OCI-LY7 (cell line): ENCODE data around the gene UBE2G2.

Experiments used
- CTCF ChIP-seq: fragments of 200-600 bp; sonication (generic); conservative IDR thresholded peaks from 2 replicates; pipeline ENCODE4 v1.5.1; 2014; ENCODE audit warnings: mild to moderate bottlenecking, antibody characterized with exemption, low read length, moderate library complexity, mixed read lengths
- EZH2phosphoT487 ChIP-seq: fragments of 200-600 bp; sonication (generic); IDR thresholded peaks from 2 replicates; pipeline ENCODE4 v1.6.1; 2018; ENCODE audit warnings: low read depth, borderline replicate concordance, mild to moderate bottlenecking, mixed run types, antibody characterized with exemption, low read length, moderate library complexity, mixed read lengths

GRCh38 chr21:44817914-44818639 lies 16.5 kb upstream of the UBE2G2 start, which contains the start of gene SUMO3:
- no peak for TF ChIP-seq CTCF
- no peak for TF ChIP-seq EZH2phosphoT487
